Measurements from ENCODE around the gene SMARCA5. TPM values are rescaled to one million over a fixed set of nuclear protein-coding genes. Genes with fewer than 3 reads are reported as not detected.

SMARCA5 gene
- total RNA-seq, 1 donor: 73.8 TPM

GRCh38 chr4:143555676-143556075, 42.2 kb downstream of the SMARCA5 start:
- DNase-seq (ENCODE audit: low read depth): peak; percentile 27
- H3K4me3 ChIP-seq (ENCODE audit: low read depth, low read length): no peak overlapping the region
- TF ChIP-seq, protein P1, sequence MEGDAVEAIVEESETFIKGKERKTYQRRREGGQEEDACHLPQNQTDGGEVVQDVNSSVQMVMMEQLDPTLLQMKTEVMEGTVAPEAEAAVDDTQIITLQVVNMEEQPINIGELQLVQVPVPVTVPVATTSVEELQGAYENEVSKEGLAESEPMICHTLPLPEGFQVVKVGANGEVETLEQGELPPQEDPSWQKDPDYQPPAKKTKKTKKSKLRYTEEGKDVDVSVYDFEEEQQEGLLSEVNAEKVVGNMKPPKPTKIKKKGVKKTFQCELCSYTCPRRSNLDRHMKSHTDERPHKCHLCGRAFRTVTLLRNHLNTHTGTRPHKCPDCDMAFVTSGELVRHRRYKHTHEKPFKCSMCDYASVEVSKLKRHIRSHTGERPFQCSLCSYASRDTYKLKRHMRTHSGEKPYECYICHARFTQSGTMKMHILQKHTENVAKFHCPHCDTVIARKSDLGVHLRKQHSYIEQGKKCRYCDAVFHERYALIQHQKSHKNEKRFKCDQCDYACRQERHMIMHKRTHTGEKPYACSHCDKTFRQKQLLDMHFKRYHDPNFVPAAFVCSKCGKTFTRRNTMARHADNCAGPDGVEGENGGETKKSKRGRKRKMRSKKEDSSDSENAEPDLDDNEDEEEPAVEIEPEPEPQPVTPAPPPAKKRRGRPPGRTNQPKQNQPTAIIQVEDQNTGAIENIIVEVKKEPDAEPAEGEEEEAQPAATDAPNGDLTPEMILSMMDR (IDR thresholded peaks at IDR 0.05; ENCODE audit: insufficient read depth, low read depth, low read length): no peak

DNA sequence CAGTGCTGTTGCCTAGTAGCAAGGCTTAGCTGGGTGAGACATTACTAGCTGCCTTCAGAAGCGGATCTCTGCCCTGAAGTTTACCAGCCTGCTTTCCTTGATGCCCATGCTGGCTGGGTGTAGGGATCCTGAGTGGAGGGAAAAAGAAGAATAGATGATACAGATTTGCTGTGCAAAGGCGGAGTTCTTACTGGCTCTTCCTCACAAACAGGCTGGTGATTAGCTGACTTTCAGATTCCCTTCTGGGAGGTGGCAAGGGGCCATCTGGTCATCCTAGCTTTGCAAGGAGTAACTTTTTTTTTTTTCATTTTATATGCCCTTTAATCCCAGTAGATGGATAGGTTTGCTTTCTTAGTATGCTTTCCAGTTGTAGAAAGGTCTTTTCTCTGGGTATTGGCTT, 44.8 kb downstream of the SMARCA5 start:
- no peak for DNase-seq (ENCODE audit: low read depth)
- H3K4me3 ChIP-seq (ENCODE audit: low read depth, low read length): no peak overlapping the region
- TF ChIP-seq, protein P1 (IDR thresholded peaks at IDR 0.05; ENCODE audit: insufficient read depth, low read depth, low read length): no peak

- peak overlapping the region; percentile 61 for H3K4me3 ChIP-seq (ENCODE audit: low read depth, low read length)
- DNase-seq (ENCODE audit: low read depth): peak; percentile 63
- TF ChIP-seq, protein P1 (IDR thresholded peaks at IDR 0.05; ENCODE audit: insufficient read depth, low read depth, low read length): peak; percentile 22
Measured at GRCh38 chr4:143558823-143559756, 45.6 kb downstream of the SMARCA5 start.

GRCh38 chr4:143559757-143560147, 46.2 kb downstream of the SMARCA5 start:
- no peak for DNase-seq (ENCODE audit: low read depth)
- peak overlapping the region; percentile 61 for H3K4me3 ChIP-seq (ENCODE audit: low read depth, low read length)
- TF ChIP-seq, protein P1 (IDR thresholded peaks at IDR 0.05; ENCODE audit: insufficient read depth, low read depth, low read length): no peak

GRCh38 chr4:143564472-143564871, 51.0 kb downstream of the SMARCA5 start:
- TF ChIP-seq, protein P1 (IDR thresholded peaks at IDR 0.05; ENCODE audit: insufficient read depth, low read depth, low read length): no peak
- no peak overlapping the region for H3K4me3 ChIP-seq (ENCODE audit: low read depth, low read length)
- DNase-seq (ENCODE audit: low read depth): no peak

DNA sequence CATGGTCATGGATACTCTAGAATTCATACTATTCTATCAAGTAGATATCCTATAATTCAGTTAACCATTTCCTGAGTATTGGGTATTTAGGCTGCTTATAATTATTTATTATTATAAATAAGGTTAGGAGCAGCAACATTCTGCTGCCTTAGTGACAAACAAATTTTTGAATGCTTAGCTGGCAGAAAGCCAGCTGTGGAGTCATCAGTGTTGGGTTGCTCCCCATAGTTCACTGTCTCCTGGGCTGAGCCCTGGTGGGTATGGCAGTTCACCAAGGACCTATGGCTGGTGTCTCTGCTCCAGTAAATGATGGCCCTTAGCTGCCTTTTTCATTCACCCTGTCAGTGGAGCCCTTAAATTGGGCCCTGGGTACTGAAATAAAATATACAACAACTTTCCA, 61.8 kb downstream of the SMARCA5 start:
- TF ChIP-seq, protein P1 (IDR thresholded peaks at IDR 0.05; ENCODE audit: insufficient read depth, low read depth, low read length): no peak
- no peak for DNase-seq (ENCODE audit: low read depth)
- no peak overlapping the region for H3K4me3 ChIP-seq (ENCODE audit: low read depth, low read length)

All from fibroblast of villous mesenchyme (primary cell).